ENCODE results near the gene CADM3. TPM values are rescaled to one million over a fixed set of nuclear protein-coding genes. Genes with fewer than 3 reads are reported as not detected.

CADM3 gene
- total RNA-seq, 3 donors from 2014 or later (not counting 1 experiment from before 2014, with no cell fraction given), result not detected

DNA sequence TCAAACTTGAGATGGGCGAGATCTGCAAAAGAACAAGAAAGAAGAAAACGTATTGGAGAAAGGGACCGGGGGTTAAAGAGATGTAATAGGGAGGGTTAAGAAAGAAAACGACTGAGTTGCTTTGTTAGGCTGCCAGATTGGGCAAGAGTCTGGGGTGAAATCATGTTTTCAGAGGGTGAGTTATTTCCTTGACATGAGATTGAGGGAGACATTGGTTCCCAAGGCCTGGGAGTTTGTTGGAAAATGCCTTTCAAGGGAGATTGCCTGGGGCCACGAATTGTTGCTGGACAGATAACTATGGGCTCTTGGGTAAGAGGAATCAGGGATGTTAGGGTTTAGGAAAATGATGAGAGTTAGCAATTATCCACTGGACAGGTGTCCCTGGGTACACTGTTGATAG is 776 bp upstream of the CADM3 start:
- intact Hi-C loops (cut with micrococcal nuclease), result no loop called here
- H3K27me3 Mint-ChIP-seq (ENCODE audit: low read depth in 2 of 2), result peaks cover 57 to 71% of the 10 kb centered on the region in 2 donors
- no peak overlapping the region for H3K4me3 Mint-ChIP-seq

DNA sequence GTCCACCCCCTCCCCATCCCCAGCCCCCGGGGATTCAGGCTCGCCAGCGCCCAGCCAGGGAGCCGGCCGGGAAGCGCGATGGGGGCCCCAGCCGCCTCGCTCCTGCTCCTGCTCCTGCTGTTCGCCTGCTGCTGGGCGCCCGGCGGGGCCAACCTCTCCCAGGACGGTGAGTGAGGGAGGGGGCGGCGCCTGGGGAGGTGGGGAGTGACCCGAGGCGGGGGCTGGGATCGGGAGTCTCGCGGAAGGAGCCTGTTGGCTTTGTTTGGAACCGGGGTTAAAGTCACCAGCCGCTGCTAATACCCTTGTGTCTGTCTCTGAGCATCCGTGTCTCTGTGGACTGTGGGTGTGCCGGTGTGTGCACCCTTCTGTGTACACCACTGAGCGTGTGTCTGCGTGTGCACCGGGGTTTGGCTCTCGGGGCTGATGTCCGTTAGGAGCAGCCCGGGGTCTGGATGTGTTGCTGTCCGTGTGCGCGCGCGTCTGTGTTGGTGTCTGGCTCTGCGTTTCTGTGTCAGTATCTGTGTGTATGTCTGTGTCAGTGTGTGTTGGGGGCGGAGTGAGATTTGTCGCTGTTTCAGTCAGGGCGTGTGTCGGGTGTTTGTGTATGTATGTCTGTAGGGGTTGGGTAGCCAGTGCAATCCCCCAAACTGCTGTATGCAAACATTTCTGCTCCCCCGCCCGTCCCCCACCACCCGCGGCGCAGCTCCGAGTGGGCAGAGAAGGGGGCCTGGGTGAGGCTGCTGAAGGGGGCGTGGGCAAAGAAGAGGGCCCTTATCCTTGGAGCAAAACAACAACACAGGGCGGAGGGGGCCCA is 480 bp downstream of the CADM3 start:
- peaks cover 6% of the 10 kb centered on the region in 2 donors for H3K4me1 Mint-ChIP-seq
- peaks cover 27% of the 10 kb centered on the region for H3K27me3 ChIP-seq (ENCODE audit: control insufficient read depth, insufficient read depth, low read length)
- H3K27me3 Mint-ChIP-seq (ENCODE audit: low read depth in 2 of 2), result peaks cover 49 to 73% of the 10 kb centered on the region in 2 donors
- no peak overlapping the region for H3K27ac Mint-ChIP-seq
- intact Hi-C loops (cut with micrococcal nuclease), result no loop called here
- H3K36me3 Mint-ChIP-seq, result peaks cover 8% of the 10 kb centered on the region
- no peak overlapping the region for H3K27ac ChIP-seq (ENCODE audit: low read length)
- DNase-seq (no peak), ATAC-seq (no peak)
- H3K4me1 ChIP-seq (ENCODE audit: control insufficient read depth, insufficient read depth, low read length), result peaks cover 6% of the 10 kb centered on the region
- 2% methylated on average over 47 of the region's 49 CpGs for WGBS (ENCODE audit: insufficient coverage)
- no peaks in the 10 kb centered on the region for H3K9me3 Mint-ChIP-seq
- TF ChIP-seq, protein P1, sequence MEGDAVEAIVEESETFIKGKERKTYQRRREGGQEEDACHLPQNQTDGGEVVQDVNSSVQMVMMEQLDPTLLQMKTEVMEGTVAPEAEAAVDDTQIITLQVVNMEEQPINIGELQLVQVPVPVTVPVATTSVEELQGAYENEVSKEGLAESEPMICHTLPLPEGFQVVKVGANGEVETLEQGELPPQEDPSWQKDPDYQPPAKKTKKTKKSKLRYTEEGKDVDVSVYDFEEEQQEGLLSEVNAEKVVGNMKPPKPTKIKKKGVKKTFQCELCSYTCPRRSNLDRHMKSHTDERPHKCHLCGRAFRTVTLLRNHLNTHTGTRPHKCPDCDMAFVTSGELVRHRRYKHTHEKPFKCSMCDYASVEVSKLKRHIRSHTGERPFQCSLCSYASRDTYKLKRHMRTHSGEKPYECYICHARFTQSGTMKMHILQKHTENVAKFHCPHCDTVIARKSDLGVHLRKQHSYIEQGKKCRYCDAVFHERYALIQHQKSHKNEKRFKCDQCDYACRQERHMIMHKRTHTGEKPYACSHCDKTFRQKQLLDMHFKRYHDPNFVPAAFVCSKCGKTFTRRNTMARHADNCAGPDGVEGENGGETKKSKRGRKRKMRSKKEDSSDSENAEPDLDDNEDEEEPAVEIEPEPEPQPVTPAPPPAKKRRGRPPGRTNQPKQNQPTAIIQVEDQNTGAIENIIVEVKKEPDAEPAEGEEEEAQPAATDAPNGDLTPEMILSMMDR (IDR thresholded peaks at IDR 0.05), result no peak
- H3K4me3 Mint-ChIP-seq, result no peak overlapping the region
- no peaks in the 10 kb centered on the region for H3K9me3 ChIP-seq (ENCODE audit: control insufficient read depth, insufficient read depth, low read length)
- H3K36me3 ChIP-seq (ENCODE audit: control insufficient read depth, insufficient read depth, low read length), result no peaks in the 10 kb centered on the region
- H3K4me3 ChIP-seq (ENCODE audit: low read length), result no peak overlapping the region

More for the DNA sequence above, 776 bp upstream of the CADM3 start:
- no peak for ATAC-seq
- TF ChIP-seq, protein P1 (IDR thresholded peaks at IDR 0.05), result no peak
- 73% methylated on average over 5 of the region's 5 CpGs for whole genome bisulfite sequencing (ENCODE audit: insufficient coverage)
- H3K36me3 ChIP-seq (ENCODE audit: control insufficient read depth, insufficient read depth, low read length), result no peaks in the 10 kb centered on the region
- DNase-seq, result no peak
- H3K4me1 ChIP-seq (ENCODE audit: control insufficient read depth, insufficient read depth, low read length), result peaks cover 6% of the 10 kb centered on the region
- H3K9me3 Mint-ChIP-seq, result no peaks in the 10 kb centered on the region
- peaks cover 6% of the 10 kb centered on the region in 2 donors for H3K4me1 Mint-ChIP-seq
- no peak overlapping the region for H3K27ac Mint-ChIP-seq
- H3K27me3 ChIP-seq (ENCODE audit: control insufficient read depth, insufficient read depth, low read length), result peaks cover 27% of the 10 kb centered on the region
- H3K27ac ChIP-seq (ENCODE audit: low read length), result no peak overlapping the region
- no peak overlapping the region for H3K4me3 ChIP-seq (ENCODE audit: low read length)
- H3K36me3 Mint-ChIP-seq, result peaks cover 8% of the 10 kb centered on the region
- H3K9me3 ChIP-seq (ENCODE audit: control insufficient read depth, insufficient read depth, low read length), result no peaks in the 10 kb centered on the region

GRCh38 chr1:159172614-159173291 is 1.3 kb downstream of the CADM3 start:
- peaks cover 24% of the 10 kb centered on the region for H3K27me3 ChIP-seq (ENCODE audit: control insufficient read depth, insufficient read depth, low read length)
- DNase-seq, result no peak
- H3K27ac Mint-ChIP-seq, result no peak overlapping the region
- H3K9me3 ChIP-seq (ENCODE audit: control insufficient read depth, insufficient read depth, low read length), result no peaks in the 10 kb centered on the region
- peaks cover 6% of the 10 kb centered on the region for H3K4me1 ChIP-seq (ENCODE audit: control insufficient read depth, insufficient read depth, low read length)
- no peak overlapping the region for H3K4me3 Mint-ChIP-seq
- no peak overlapping the region for H3K4me3 ChIP-seq (ENCODE audit: low read length)
- peaks cover 49 to 68% of the 10 kb centered on the region in 2 donors for H3K27me3 Mint-ChIP-seq (ENCODE audit: low read depth in 2 of 2)
- H3K36me3 ChIP-seq (ENCODE audit: control insufficient read depth, insufficient read depth, low read length), result no peaks in the 10 kb centered on the region
- no peak for ATAC-seq
- H3K9me3 Mint-ChIP-seq, result no peaks in the 10 kb centered on the region
- H3K4me1 Mint-ChIP-seq, result peaks cover 6% of the 10 kb centered on the region in 2 donors
- 3% methylated on average over 13 of the region's 17 CpGs for WGBS (ENCODE audit: insufficient coverage)
- H3K27ac ChIP-seq (ENCODE audit: low read length), result no peak overlapping the region
- TF ChIP-seq, protein P1 (IDR thresholded peaks at IDR 0.05), result no peak
- intact Hi-C loops (cut with micrococcal nuclease), result no loop called here
- peaks cover 8% of the 10 kb centered on the region for H3K36me3 Mint-ChIP-seq
